Small intestine (tissue), 7 donors: ENCODE measurements around the gene DOK1. TPM values are rescaled to one million over a fixed set of nuclear protein-coding genes. Genes with fewer than 3 reads are reported as not detected.

ENCODE experiments used
- DNase-seq, 2 donors: peaks; one replicate each; pipeline versions ENCODE4 v3.0.0 to v3.0.0-alpha.2; 2013
- FAIRE-seq: peaks from 2 replicates; lab custom pipeline; 2012; peaks lifted over from hg19 to GRCh38; lab: Jason Lieb, UNC
- H3K27ac ChIP-seq, 3 donors: one replicate each; pipeline ENCODE4 v1.5.1; 2013; ENCODE audit warnings: low read length in 2 of 3, mild to moderate bottlenecking in 2 of 3, control low read depth in 1 of 3, inconsistent platforms in 1 of 3, low read depth in 1 of 3, moderate library complexity in 1 of 3
- H3K27me3 ChIP-seq, 3 donors: one replicate each; pipeline ENCODE4 v1.6.1; 2013; ENCODE audit warnings: low read length in 3 of 3, inconsistent platforms in 1 of 3; ENCODE audit not compliant: control insufficient read depth in 3 of 3, insufficient read depth in 3 of 3
- H3K36me3 ChIP-seq, 3 donors: one replicate each; pipeline ENCODE4 v1.6.1; 2013; ENCODE audit warnings: low read length in 3 of 3, inconsistent platforms in 1 of 3, low read depth in 1 of 3, mild to moderate bottlenecking in 1 of 3, moderate library complexity in 1 of 3; ENCODE audit not compliant: control insufficient read depth in 3 of 3, insufficient read depth in 2 of 3
- H3K4me1 ChIP-seq, 3 donors: one replicate each; pipeline ENCODE4 v1.6.1; 2013; ENCODE audit warnings: low read length in 2 of 3, inconsistent platforms in 1 of 3, low read depth in 1 of 3, mild to moderate bottlenecking in 1 of 3, moderate library complexity in 1 of 3; ENCODE audit not compliant: control insufficient read depth in 3 of 3, insufficient read depth in 2 of 3
- H3K4me3 ChIP-seq, 3 donors: one replicate each; pipeline ENCODE4 v1.5.1; 2013; ENCODE audit warnings: low read length in 3 of 3, control low read depth in 1 of 3, inconsistent platforms in 1 of 3, low read depth in 1 of 3, mild to moderate bottlenecking in 1 of 3, moderate library complexity in 1 of 3
- H3K9me3 ChIP-seq, 2 donors: one replicate each; pipeline ENCODE4 v1.6.1; 2013; ENCODE audit warnings: low read depth in 1 of 2, low read length in 1 of 2; ENCODE audit not compliant: control insufficient read depth in 2 of 2, insufficient read depth in 1 of 2
- WGBS, 3 donors: extraction: QIAGEN DNeasy Blood & Tissue Kit; methylation state at CpG; one replicate each; pipeline ENCODE4 v1.1.7; 2013; 5-methylcytosine and 5-hydroxymethylcytosine counted together
- polyA plus RNA-seq, 4 donors: library from polyadenylated mRNA; stranded (reverse) in 3 of 4; unstranded in 1 of 4; fragments of 200-250 nt in 3 of 4; fragments of 120-200 nt in 1 of 4; gene quantifications; one replicate each; pipeline versions ENCODE4 v1.2.1 to v1.2.3, GENCODE V29; 2013
- donor health status: healthy with polysubstance abuse.
- donor health status: control.
- donor health status: control.
- donor health status: Bipolar disorder and iron deficiency.
- donor health status: healthy.

Gene DOK1
- polyA plus RNA-seq, 4 donors, result 5.5 to 17.7 (median 12.5) TPM

GRCh38 chr2:74512744-74513604 lies 41.5 kb upstream of the DOK1 start:
- DNase-seq (no peak), FAIRE-seq (no peak)
- peaks cover 0 to 3% (median 2%) of the 10 kb centered on the region in 3 donors for H3K36me3 ChIP-seq
- WGBS, 3 donors, result 8 to 16% (median 12%) methylated on average over 21 to 36 of the region's 36 CpGs
- no peak overlapping the region for H3K27ac ChIP-seq
- peaks cover 0 to 19% (median 12%) of the 10 kb centered on the region in 3 donors for H3K4me1 ChIP-seq
- peaks cover 9 to 95% (median 46%) of the 10 kb centered on the region in 3 donors for H3K27me3 ChIP-seq
- H3K9me3 ChIP-seq, result peaks cover 0 to 8% of the 10 kb centered on the region in 2 donors
- H3K4me3 ChIP-seq, result no peak overlapping the region

GRCh38 chr2:74513605-74514367 lies 40.7 kb upstream of the DOK1 start:
- 4 to 5% (median 4%) methylated on average over 39 to 52 of the region's 52 CpGs for WGBS, 3 donors
- Histone ChIP-seq H3K4me1 (peaks cover 0 to 13% (median 9%) of the 10 kb centered on the region in 3 donors), H3K36me3 (peaks cover 0 to 4% (median 2%) of the 10 kb centered on the region in 3 donors), H3K4me3 (no peak overlapping the region), H3K27ac (peak overlapping the region in 1 of 3 donors; percentile 11), H3K27me3 (peaks cover 9 to 95% (median 49%) of the 10 kb centered on the region in 3 donors), H3K9me3 (peaks cover 0 to 8% of the 10 kb centered on the region in 2 donors)
- FAIRE-seq (no peak), DNase-seq (peak in 1 of 2 donors; percentile 58)

- H3K27ac ChIP-seq, result peak within 1 kb of the TSS in 1 of 3 donors; percentile 11
- no peak for FAIRE-seq
These were observed 39.9 kb upstream of the DOK1 start, which contains the start of gene TLX2 for GRCh38 chr2:74514368-74515270. TLX2 (plus strand) TSS chr2:74514450; CDS start chr2:74514807, 357 bp downstream.

GRCh38 chr2:74515271-74515980 lies 39.1 kb upstream of the DOK1 start:
- FAIRE-seq (no peak), DNase-seq (peak; percentile 27 to 68)
- Histone ChIP-seq H3K9me3 (peaks cover 0 to 8% of the 10 kb centered on the region in 2 donors), H3K27ac (no peak overlapping the region), H3K4me3 (peak overlapping the region in 2 of 3 donors; percentile 35), H3K27me3 (peaks cover 9 to 95% (median 49%) of the 10 kb centered on the region in 3 donors), H3K4me1 (peaks cover 0 to 13% (median 9%) of the 10 kb centered on the region in 3 donors), H3K36me3 (peaks cover 0 to 7% (median 6%) of the 10 kb centered on the region in 3 donors)
- WGBS, 3 donors, result 3 to 6% (median 4%) methylated on average over 52 to 60 of the region's 60 CpGs

More at GRCh38 chr2:74514368-74515270, 39.9 kb upstream of the DOK1 start, which contains the start of gene TLX2:
- WGBS, 3 donors, result 2 to 3% (median 3%) methylated on average over 74 to 82 of the region's 82 CpGs
- Histone ChIP-seq H3K9me3 (peaks cover 0 to 8% of the 10 kb centered on the region in 2 donors), H3K4me3 (peak within 1 kb of the TSS in 1 of 3 donors; percentile 10), H3K36me3 (peaks cover 0 to 7% (median 3%) of the 10 kb centered on the region in 3 donors), H3K4me1 (peaks cover 0 to 13% (median 9%) of the 10 kb centered on the region in 3 donors), H3K27me3 (peaks cover 9 to 96% (median 49%) of the 10 kb centered on the region in 3 donors)
- DNase-seq, result peak in 1 of 2 donors; percentile 40

- Histone ChIP-seq H3K9me3 (peaks cover 0 to 8% of the 10 kb centered on the region in 2 donors), H3K27me3 (peaks cover 9 to 93% (median 47%) of the 10 kb centered on the region in 3 donors), H3K4me1 (peaks cover 0 to 13% (median 9%) of the 10 kb centered on the region in 3 donors), H3K36me3 (peaks cover 0 to 7% (median 6%) of the 10 kb centered on the region in 3 donors), H3K27ac (no peak overlapping the region), H3K4me3 (peak overlapping the region in 2 of 3 donors; percentile 35)
- 4 to 9% (median 9%) methylated on average over 51 to 72 of the region's 72 CpGs for WGBS, 3 donors
- FAIRE-seq (no peak), DNase-seq (peak; percentile 65 to 78)
These were observed 38.4 kb upstream of the DOK1 start for GRCh38 chr2:74515981-74516633.

- Histone ChIP-seq H3K4me1 (peaks cover 0 to 13% (median 9%) of the 10 kb centered on the region in 3 donors), H3K27me3 (peaks cover 9 to 87% (median 42%) of the 10 kb centered on the region in 3 donors), H3K27ac (no peak overlapping the region), H3K9me3 (peaks cover 0 to 8% of the 10 kb centered on the region in 2 donors), H3K36me3 (peaks cover 0 to 7% (median 6%) of the 10 kb centered on the region in 3 donors), H3K4me3 (peak overlapping the region in 1 of 3 donors; percentile 35)
- 77 to 84% (median 82%) methylated on average over 13 of the region's 13 CpGs for WGBS, 3 donors
- DNase-seq (no peak), FAIRE-seq (no peak)
These were observed 37.9 kb upstream of the DOK1 start for GRCh38 chr2:74516650-74517049.
